GM12891 (cell line): ENCODE results near the gene LRRC1.

Experiments used
- PAX5 ChIP-seq: IDR thresholded peaks from 2 replicates; pipeline ENCODE4 v1.6.1; 2011; ENCODE audit warnings: low read length, moderate library complexity, mild to moderate bottlenecking; ENCODE audit not compliant: insufficient read depth, severe bottlenecking
- POLR2A ChIP-seq: IDR thresholded peaks from 2 replicates; pipeline ENCODE4 v1.6.1; 2011; ENCODE audit warnings: low read depth, low read length, control low read depth
- POLR2AphosphoS5 ChIP-seq: IDR thresholded peaks from 2 replicates; pipeline ENCODE4 v1.6.1; 2011; ENCODE audit warnings: low read depth, low read length, control low read depth
- POU2F2 ChIP-seq: IDR thresholded peaks from 2 replicates; pipeline ENCODE4 v1.6.1; 2011; ENCODE audit warnings: low read depth, mild to moderate bottlenecking, control low read depth, low read length, moderate library complexity
- SPI1 ChIP-seq: IDR thresholded peaks from 2 replicates; pipeline ENCODE4 v1.6.1; 2011; ENCODE audit warnings: low read depth, low read length, control low read depth
- TAF1 ChIP-seq: IDR thresholded peaks from 2 replicates; pipeline ENCODE4 v1.6.1; 2011; ENCODE audit warnings: low read depth, low read length, control low read depth

DNA sequence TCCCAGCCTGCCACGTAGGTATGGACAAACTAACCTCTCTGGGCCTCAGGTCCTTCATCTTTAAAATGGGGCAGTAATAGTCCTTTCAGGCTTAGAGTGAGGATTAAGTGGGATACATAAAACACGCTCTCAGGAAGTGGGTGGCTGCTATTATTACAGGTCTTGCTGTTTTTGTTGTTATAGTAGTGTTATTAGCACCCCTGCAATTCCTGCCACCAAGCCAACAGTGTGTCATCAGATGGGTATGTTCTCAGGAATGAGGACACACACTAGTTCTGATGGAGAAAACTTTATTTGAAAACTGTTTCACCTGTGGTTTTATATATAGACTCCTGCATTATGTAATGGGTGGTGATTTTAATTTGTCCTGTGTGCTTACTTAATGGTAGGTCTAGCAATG is 131.7 kb downstream of the LRRC1 start:
- no peak for TF ChIP-seq SPI1
- no peak for TF ChIP-seq TAF1
- TF ChIP-seq POLR2A: no peak
- TF ChIP-seq POLR2AphosphoS5: no peak
- TF ChIP-seq POU2F2: no peak
- no peak for TF ChIP-seq PAX5
